GM12865 (cell line): ENCODE results near the gene TSR3.

Source experiments
- DNase-seq: peaks from one replicate; pipeline ENCODE4 v3.0.0; 2010; ENCODE audit warnings: low read depth
- H3K4me3 ChIP-seq: 2 replicates; pipeline ENCODE4 v1.5.1; 2011; ENCODE audit warnings: mild to moderate bottlenecking, low read depth, low read length, control low read depth
- TF ChIP-seq, protein P1 (sequence below): IDR thresholded peaks from 2 replicates; pipeline ENCODE4 v1.5.1; 2011; ENCODE audit warnings: low read length, control low read depth, low read depth, inconsistent platforms; ENCODE audit not compliant: insufficient read depth; ENCODE audit errors: missing control alignments

TSR3 gene

DNA sequence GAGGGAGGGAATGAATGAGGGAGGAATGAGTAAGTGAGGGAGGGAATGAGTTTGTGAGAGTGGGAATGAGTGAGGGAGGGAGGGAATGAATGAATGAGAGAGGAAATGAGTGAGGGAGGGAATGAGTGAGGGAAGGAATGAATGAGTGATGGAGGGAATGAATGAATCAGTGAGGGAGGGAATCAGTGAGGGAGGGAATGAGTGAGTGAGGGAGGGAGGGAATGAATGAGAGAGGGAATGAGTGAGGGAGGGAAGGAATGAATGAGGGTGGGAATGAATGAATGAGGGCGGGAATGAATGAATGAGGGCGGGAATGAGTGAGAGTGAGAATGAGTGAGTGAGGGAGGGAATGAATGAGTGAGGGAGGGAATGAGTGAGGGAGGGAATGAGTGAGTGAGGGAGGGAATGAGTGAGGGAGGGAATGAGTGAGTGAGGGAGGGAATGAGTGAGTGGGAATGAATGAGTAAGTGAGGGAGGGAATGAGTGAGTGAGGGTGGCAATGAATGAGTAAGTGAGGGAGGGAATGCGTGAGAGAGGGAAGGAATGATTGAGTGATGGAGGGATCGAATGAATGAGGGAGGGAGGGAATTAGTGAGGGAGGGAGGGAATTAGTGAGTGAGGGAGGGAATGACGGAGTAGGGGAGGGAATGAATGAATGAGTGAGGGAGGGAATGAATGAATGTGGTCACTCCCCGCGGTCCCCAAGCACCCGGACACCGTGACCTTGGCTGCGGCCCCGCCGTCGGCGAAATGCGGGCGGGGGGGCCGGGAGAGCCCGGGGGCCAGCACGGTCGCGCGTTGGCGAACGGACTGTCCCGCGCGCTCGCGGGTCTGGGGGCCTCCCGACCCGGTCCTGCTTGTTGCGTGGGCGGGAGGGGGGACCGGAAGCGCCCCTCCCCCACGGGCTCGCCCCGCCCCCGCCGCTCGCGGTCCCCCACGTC lies 43.4 kb downstream of the TSR3 start:
- TF ChIP-seq, protein P1, sequence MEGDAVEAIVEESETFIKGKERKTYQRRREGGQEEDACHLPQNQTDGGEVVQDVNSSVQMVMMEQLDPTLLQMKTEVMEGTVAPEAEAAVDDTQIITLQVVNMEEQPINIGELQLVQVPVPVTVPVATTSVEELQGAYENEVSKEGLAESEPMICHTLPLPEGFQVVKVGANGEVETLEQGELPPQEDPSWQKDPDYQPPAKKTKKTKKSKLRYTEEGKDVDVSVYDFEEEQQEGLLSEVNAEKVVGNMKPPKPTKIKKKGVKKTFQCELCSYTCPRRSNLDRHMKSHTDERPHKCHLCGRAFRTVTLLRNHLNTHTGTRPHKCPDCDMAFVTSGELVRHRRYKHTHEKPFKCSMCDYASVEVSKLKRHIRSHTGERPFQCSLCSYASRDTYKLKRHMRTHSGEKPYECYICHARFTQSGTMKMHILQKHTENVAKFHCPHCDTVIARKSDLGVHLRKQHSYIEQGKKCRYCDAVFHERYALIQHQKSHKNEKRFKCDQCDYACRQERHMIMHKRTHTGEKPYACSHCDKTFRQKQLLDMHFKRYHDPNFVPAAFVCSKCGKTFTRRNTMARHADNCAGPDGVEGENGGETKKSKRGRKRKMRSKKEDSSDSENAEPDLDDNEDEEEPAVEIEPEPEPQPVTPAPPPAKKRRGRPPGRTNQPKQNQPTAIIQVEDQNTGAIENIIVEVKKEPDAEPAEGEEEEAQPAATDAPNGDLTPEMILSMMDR: no peak
- peak overlapping the region; percentile 61 for H3K4me3 ChIP-seq
- no peak for DNase-seq

DNA sequence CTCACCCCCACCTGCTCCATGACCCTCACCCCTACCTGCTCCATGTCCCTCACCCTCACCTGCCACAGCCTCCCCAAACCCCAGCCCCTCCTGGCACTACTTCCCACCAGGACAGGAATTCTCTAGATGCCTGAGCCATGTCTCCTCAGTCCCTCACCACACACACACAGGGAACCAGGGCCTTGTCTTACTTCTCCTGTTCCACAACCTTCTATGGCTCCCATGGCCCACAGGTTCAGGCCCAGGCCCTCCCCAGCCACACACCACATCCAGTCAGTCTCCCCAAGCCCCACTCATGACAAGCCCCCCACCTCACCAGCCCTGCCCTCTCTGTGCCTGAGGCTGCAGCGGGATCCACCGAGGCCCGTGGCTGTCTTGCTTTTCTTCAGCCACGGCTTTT lies 45.3 kb downstream of the TSR3 start:
- DNase-seq: no peak
- H3K4me3 ChIP-seq: no peak overlapping the region
- TF ChIP-seq, protein P1: no peak

DNA sequence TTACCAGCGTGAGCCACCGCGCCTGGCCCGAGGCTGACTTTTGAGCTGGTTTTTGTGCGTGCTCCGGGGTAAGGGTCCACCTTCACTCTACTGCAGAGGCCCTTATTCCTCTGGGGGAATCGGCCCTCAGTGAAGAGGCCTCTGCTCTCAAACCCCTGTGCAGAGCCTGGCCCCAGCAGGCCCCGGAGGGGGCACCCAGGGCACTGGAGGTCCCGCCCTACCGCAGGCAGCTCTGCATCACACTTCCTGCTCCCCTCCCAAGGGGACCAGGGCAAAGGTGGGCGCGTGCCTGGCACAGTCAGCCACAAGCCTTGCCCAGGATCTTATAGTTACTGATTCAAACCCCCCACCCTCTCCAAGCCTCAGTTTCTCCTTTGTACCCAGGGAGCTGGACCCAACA lies 45.9 kb downstream of the TSR3 start:
- no peak overlapping the region for H3K4me3 ChIP-seq
- DNase-seq: no peak
- TF ChIP-seq, protein P1: no peak

DNA sequence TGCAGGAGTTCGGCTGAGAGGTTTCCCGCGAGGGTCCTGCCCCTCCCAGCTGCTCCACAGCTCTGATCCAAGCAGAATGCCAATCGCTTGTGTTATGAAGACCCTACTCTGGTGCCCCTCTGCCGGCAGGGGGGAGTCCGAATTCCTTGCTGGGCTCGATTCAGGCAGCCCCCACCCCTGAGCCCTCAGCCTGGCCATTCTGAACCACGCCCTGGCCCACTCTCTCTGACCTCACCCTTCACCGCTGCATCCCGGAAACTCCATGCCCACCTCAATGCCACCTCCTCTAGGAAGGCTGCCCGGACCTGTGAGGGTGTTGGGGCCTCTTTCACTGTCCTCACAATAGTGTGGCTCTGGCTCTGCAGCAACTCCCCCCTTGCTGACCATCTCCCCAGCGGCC lies 50.1 kb downstream of the TSR3 start:
- no peak for DNase-seq
- TF ChIP-seq, protein P1: no peak
- H3K4me3 ChIP-seq: no peak overlapping the region

DNA sequence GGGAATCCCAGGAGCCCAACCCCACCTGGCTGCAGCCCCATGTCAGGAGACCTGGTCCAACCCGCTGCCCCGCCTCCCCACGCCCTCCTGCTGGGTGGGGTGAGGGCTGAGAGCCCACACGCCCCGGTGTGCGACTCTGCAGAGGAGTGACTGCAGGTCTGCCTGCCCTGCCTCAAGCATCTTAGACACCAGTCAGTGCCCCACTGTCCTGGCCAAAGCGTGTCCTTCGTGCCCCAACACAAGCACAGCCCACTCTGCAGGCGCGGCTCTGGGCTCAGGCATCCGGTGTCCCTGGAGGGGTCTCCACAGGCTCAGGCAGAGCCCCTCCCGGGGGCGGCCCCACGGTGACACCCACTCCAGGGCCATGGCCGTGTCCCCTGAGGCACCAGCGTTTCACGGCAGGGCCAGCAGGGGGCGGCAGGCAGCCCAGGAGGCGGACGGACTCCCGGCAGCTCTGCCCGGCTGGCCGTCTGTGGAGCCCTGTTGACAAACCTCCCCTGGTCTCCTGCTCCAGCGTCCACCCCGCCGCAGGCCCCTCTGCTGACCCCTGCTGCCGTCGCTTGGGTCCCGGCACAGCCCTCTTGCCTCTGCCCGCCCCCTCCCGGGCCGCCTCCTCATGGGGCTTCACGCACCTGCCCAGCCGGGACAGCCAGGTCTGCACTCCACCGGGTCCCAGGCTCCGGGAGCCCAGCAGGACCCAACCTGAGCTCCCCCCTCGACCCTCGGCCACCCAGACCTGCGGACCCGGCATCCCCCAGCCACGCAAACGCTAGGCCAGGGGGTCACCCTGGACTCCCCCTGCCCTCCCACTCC lies 50.8 kb downstream of the TSR3 start:
- peak; percentile 71 for DNase-seq
- no peak overlapping the region; the same call in 1 of the 2 replicates for H3K4me3 ChIP-seq
- TF ChIP-seq, protein P1: peak; percentile 97

DNA sequence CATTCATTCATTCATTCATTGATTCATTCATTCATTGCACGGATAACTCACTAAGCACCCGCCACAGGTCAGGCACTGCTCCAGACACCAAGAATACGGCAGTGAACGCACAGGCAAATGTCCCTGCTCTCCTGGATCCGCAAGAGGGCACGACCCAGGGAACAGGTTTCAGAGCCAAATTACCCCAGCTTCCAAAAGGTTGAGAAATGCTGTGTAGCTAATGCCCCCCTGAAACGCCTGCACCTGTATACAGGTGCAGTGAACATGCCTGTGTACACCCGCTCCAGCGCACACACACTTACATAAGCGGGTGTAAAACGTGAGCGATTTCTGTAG lies 51.8 kb downstream of the TSR3 start:
- no peak overlapping the region for H3K4me3 ChIP-seq
- DNase-seq: no peak
- TF ChIP-seq, protein P1: no peak
